K562 (cell line): ENCODE measurements around the gene EDEM1. TPM values are rescaled to one million over a fixed set of nuclear protein-coding genes. Genes with fewer than 3 reads are reported as not detected.

ENCODE experiments used
- ATAC-seq: fragments of 200-7000 bp; cut with Tn5 transposase; 3 replicates; pipeline ENCODE4 v1.9.1; 2020; ENCODE audit warnings: moderate library complexity
- BruUV-seq: library from RNA; stranded (reverse); fragments of 400-500 nt; replicated peaks from 2 replicates; lab custom pipeline; 2021; lab: Mats Ljungman, UMichigan
- CTCF ChIA-PET: fragments of 300-600 bp; formaldehyde crosslinking; extraction: SDS; loops from one replicate; lab custom pipeline; 2021; ENCODE audit warnings: low intra/inter-chr PET ratio; lab: Yijun Ruan, JAX
- POLR2A ChIA-PET: fragments of 300-600, 350-650 bp; sonication (Branson Sonifier 250); formaldehyde crosslinking; extraction: SDS; loops from one replicate; lab custom pipeline; 2021; ENCODE audit warnings: antibody characterized with exemption, inconsistent platforms; lab: Yijun Ruan, JAX
- DNase-seq, 4 experiments: peaks; one replicate each; pipeline versions ENCODE4 v3.0.0 to v3.0.0-alpha.2; 2011 to 2018; ENCODE audit warnings: low spot score in 3 of 4, mixed read lengths in 3 of 4; ENCODE audit errors: extremely low read depth in 1 of 4
- FAIRE-seq: peaks from 2 replicates; lab custom pipeline; 2011; peaks lifted over from hg19 to GRCh38; lab: Jason Lieb, UNC
- H2AFZ ChIP-seq: 2 replicates; pipeline ENCODE4 v1.6.0; 2011; ENCODE audit warnings: low read depth, low read length, control low read depth, inconsistent platforms
- H3K27ac ChIP-seq: fragments of 200-600 bp; 3 replicates; pipeline ENCODE4 v1.8.0; 2011; ENCODE audit warnings: low read depth, mild to moderate bottlenecking, control low read depth, inconsistent platforms, low read length, moderate library complexity, mixed read lengths; ENCODE audit errors: extremely low read depth
- H3K27me3 ChIP-seq, 2 experiments: fragments of 300-600 bp in 1 of 2; 2 replicates in 1 of 2; 3 replicates in 1 of 2; pipeline versions ENCODE4 v1.6.0 to v1.8.0; 2011; ENCODE audit warnings: inconsistent platforms in 2 of 2, low read length in 2 of 2, mild to moderate bottlenecking in 1 of 2, mixed read lengths in 1 of 2, moderate library complexity in 1 of 2; ENCODE audit not compliant: control insufficient read depth in 2 of 2, insufficient read depth in 2 of 2
- H3K36me3 ChIP-seq: fragments of 300-600 bp; 3 replicates; pipeline ENCODE4 v1.8.0; 2011; ENCODE audit warnings: mild to moderate bottlenecking, low read length, inconsistent platforms; ENCODE audit not compliant: control insufficient read depth, insufficient read depth
- H3K4me1 ChIP-seq, 2 experiments: fragments of 200-600 bp in 1 of 2; replicated peaks in 1 of 2; 2 replicates in 1 of 2; 3 replicates in 1 of 2; pipeline versions ENCODE4 v1.5.1 to v1.8.0; 2011; ENCODE audit warnings: inconsistent platforms in 2 of 2, low read length in 2 of 2, mild to moderate bottlenecking in 1 of 2, mixed read lengths in 1 of 2, moderate library complexity in 1 of 2; ENCODE audit not compliant: control insufficient read depth in 2 of 2, insufficient read depth in 2 of 2
- H3K4me2 ChIP-seq: 2 replicates; pipeline ENCODE4 v1.6.1; 2011; ENCODE audit warnings: low read length, control low read depth, inconsistent platforms, mixed read lengths; ENCODE audit not compliant: insufficient read depth
- H3K4me3 ChIP-seq: fragments of 200-600 bp; sonication (generic), shearing (Covaris generic); 2 replicates; pipeline ENCODE4 v1.5.1; 2016; ENCODE audit warnings: control low read depth, inconsistent platforms
- H3K79me2 ChIP-seq: fragments of 200-600 bp; 3 replicates; pipeline ENCODE4 v1.8.0; 2011; ENCODE audit warnings: low read length, inconsistent platforms; ENCODE audit not compliant: control insufficient read depth, insufficient read depth
- H3K9ac ChIP-seq, 2 experiments: 2 replicates each; pipeline versions ENCODE4 v1.6.0 to v1.6.1; 2011; ENCODE audit warnings: low read depth in 2 of 2, low read length in 2 of 2, control low read depth in 1 of 2, inconsistent platforms in 1 of 2, mild to moderate bottlenecking in 1 of 2, mixed read lengths in 1 of 2; ENCODE audit not compliant: insufficient read depth in 1 of 2
- H3K9me1 ChIP-seq: one replicate; pipeline ENCODE4 v1.6.0; 2011; ENCODE audit warnings: inconsistent platforms, mild to moderate bottlenecking, low read length, moderate library complexity; ENCODE audit not compliant: control insufficient read depth, insufficient read depth
- H3K9me3 ChIP-seq: replicated peaks from 2 replicates; pipeline ENCODE4 v1.5.1; 2011; ENCODE audit warnings: low read depth, low read length, inconsistent platforms; ENCODE audit not compliant: control insufficient read depth, insufficient read depth
- H4K20me1 ChIP-seq: replicated peaks from 2 replicates; pipeline ENCODE4 v1.6.1; 2011; ENCODE audit warnings: low read length, inconsistent platforms, mixed read lengths; ENCODE audit not compliant: control insufficient read depth, insufficient read depth
- CXXC5 ChIP-seq: fragments of 250-450 bp; sonication (Bioruptor Pico); IDR thresholded peaks from 2 replicates; pipeline ENCODE4 v1.8.0; 2022; ENCODE audit warnings: inconsistent platforms, mild to moderate bottlenecking, moderate library complexity
- DPF2 ChIP-seq: fragments of 450-650 bp; IDR thresholded peaks from 2 replicates; pipeline ENCODE4 v1.6.1; 2016
- ESRRB ChIP-seq: fragments of 250-450 bp; sonication (Bioruptor Pico); IDR thresholded peaks from 2 replicates; pipeline ENCODE4 v1.5.0; 2020; ENCODE audit warnings: mild to moderate bottlenecking, moderate library complexity, borderline replicate concordance
- HMG20B ChIP-seq: fragments of 250-450 bp; sonication (Bioruptor Pico); IDR thresholded peaks from 2 replicates; pipeline ENCODE4 v1.5.0; 2021; ENCODE audit warnings: mild to moderate bottlenecking
- NEUROD1 ChIP-seq: fragments of 150-350 bp; IDR thresholded peaks from 2 replicates; pipeline ENCODE4 v1.6.1; 2014; ENCODE audit warnings: borderline replicate concordance, low read length, low read depth; ENCODE audit not compliant: partially characterized antibody
- NFE2 ChIP-seq: IDR thresholded peaks from 2 replicates; pipeline ENCODE4 v1.6.1; 2014; ENCODE audit warnings: antibody characterized with exemption, low read depth
- SP1 ChIP-seq: sonication (generic); formaldehyde crosslinking; IDR thresholded peaks from 2 replicates; pipeline ENCODE4 v1.8.1; 2022; ENCODE audit warnings: mild to moderate bottlenecking, missing genetic modification reagents
- YY1 ChIP-seq, 3 experiments: IDR thresholded peaks; 2 replicates each; pipeline ENCODE4 v1.6.1; 2011; ENCODE audit warnings: low read length in 2 of 3, mild to moderate bottlenecking in 2 of 3, moderate library complexity in 2 of 3, borderline replicate concordance in 1 of 3, control low read depth in 1 of 3, low read depth in 1 of 3; ENCODE audit not compliant: insufficient read depth in 3 of 3, insufficient replicate concordance in 2 of 3, control insufficient read depth in 1 of 3, insufficient read length in 1 of 3; ENCODE audit errors: extremely low read depth in 1 of 3
- ZBTB1 ChIP-seq: sonication (generic); formaldehyde crosslinking; IDR thresholded peaks from 2 replicates; pipeline ENCODE4 v1.8.1; 2023; ENCODE audit warnings: missing genetic modification reagents, low read depth, mild to moderate bottlenecking, borderline replicate concordance
- ZBTB12 ChIP-seq: fragments of 250-450 bp; sonication (Bioruptor Pico); IDR thresholded peaks from 2 replicates; pipeline ENCODE4 v1.4.0; 2020
- ZNF444 ChIP-seq: fragments of 250-450 bp; sonication (Bioruptor Pico); IDR thresholded peaks from 2 replicates; pipeline ENCODE4 v1.4.0; 2020; ENCODE audit warnings: mild to moderate bottlenecking, moderate library complexity
- ZNF740 ChIP-seq, 3 experiments: fragments of 200-800 bp in 1 of 3; sonication (Bioruptor generic) in 1 of 3; sonication (generic) in 1 of 3; formaldehyde crosslinking in 1 of 3; IDR thresholded peaks; 2 replicates each; pipeline versions ENCODE4 v1.6.1 to v1.8.0; 2016 to 2022; ENCODE audit warnings: mild to moderate bottlenecking in 2 of 3, missing compliant biosample characterization in 2 of 3, missing genetic modification characterization in 2 of 3, missing genetic modification reagents in 1 of 3
- WGBS: fragments of 100-300 bp; shearing (Covaris generic); methylation state at CpG from one replicate; pipeline ENCODE4 v1.1.6; 2016; ENCODE audit warnings: low coverage, mixed read lengths; ENCODE audit not compliant: insufficient coverage; ENCODE audit errors: missing lambda C conversion rate; 5-methylcytosine and 5-hydroxymethylcytosine counted together
- in situ Hi-C: fragments of 300-500 bp; cut with MboI; formaldehyde crosslinking; loops from 4 replicates; pipeline ENCODE4 v1.15.0; 2018; ENCODE audit warnings: inconsistent platforms, mixed read lengths
- intact Hi-C: fragments of 100-400 bp; cut with micrococcal nuclease; formaldehyde crosslinking; loops from 2 replicates; pipeline ENCODE4 v1.14.2; 2022
- polyA plus RNA-seq, 8 experiments: library from polyadenylated mRNA; depleted of rRNA in 4 of 8; stranded (reverse) in 5 of 8; unstranded in 3 of 8; fragments of >200 nt; fragmentation: Nextera tagmentation in 2 of 8; fragmentation: Illumina TruSeq in 1 of 8; extraction: Ambion mirVana in 2 of 8; extraction: Trizol in 1 of 8; gene quantifications; 2 replicates each; pipeline versions ENCODE4 v1.2.1 to v1.2.3, GENCODE V29; 2011 to 2014; ENCODE audit warnings: inconsistent platforms in 1 of 8, missing spikeins in 1 of 8
- total RNA-seq, 7 experiments: library from RNA; depleted of rRNA in 6 of 7; stranded (reverse); fragments of >200 nt in 6 of 7; fragmentation: Illumina TruSeq in 2 of 7; extraction: Trizol in 2 of 7; gene quantifications; 2 replicates each; pipeline versions ENCODE4 v1.2.1 to v1.2.3, GENCODE V29; 2011 to 2021; ENCODE audit warnings: low replicate concordance in 1 of 7

EDEM1 gene
- total and polyA plus RNA-seq, 9 of the 15 experiments (the other 6 are each of a cell fraction or from before 2014, with no cell fraction given), result 6.2 to 36.7 (median 14.3) TPM

GRCh38 chr3:5252131-5252530 lies 64.6 kb downstream of the EDEM1 start:
- no peaks in the 10 kb centered on the region for H3K9me3 ChIP-seq
- WGBS, result 0% methylated on average over 3 of the region's 3 CpGs
- H3K79me2 ChIP-seq, result no peaks in the 10 kb centered on the region
- H3K9me1 ChIP-seq, result no peaks in the 10 kb centered on the region
- H3K36me3 ChIP-seq, result no peaks in the 10 kb centered on the region
- H3K27me3 ChIP-seq, result peaks cover 61 to 73% of the 10 kb centered on the region in 2 experiments
- no peak for DNase-seq
- no TSS peak for BruUV-seq
- H3K4me1 ChIP-seq, result no peaks in the 10 kb centered on the region
- H3K27ac ChIP-seq, result no peak overlapping the region
- no peak overlapping the region for H3K4me2 ChIP-seq
- ChIA-PET CTCF (no interaction called here), POLR2A (no interaction called here)
- no peak overlapping the region for H3K4me3 ChIP-seq
- TF ChIP-seq YY1 (IDR thresholded peaks at IDR 0.05; ENCODE audit: borderline replicate concordance in 1 of 3, control insufficient read depth in 1 of 3, extremely low read depth in 1 of 3, insufficient read depth in 3 of 3, insufficient read length in 1 of 3, insufficient replicate concordance in 2 of 3, low read depth in 1 of 3, low read length in 2 of 3), result no peak
- no peak for TF ChIP-seq ZNF444 (CRISPR knock-in tag)
- no peak for TF ChIP-seq NFE2
- TF ChIP-seq NEUROD1, result no peak
- no peak for TF ChIP-seq HMG20B (CRISPR knock-in tag)
- no peak for TF ChIP-seq ZBTB1 (CRISPR knock-in tag)
- no peak for TF ChIP-seq CXXC5
- TF ChIP-seq SP1 (CRISPR knock-in tag), result no peak
- TF ChIP-seq ESRRB (CRISPR knock-in tag), result no peak
- TF ChIP-seq ZNF740 (CRISPR knock-in tag; IDR thresholded peaks at IDR 0.05), result no peak
- no peak for TF ChIP-seq ZNF740 (tag; IDR thresholded peaks at IDR 0.05)
- TF ChIP-seq ZBTB12 (CRISPR knock-in tag), result no peak
- TF ChIP-seq DPF2, result no peak
- in situ Hi-C loops, result no loop called here
- H4K20me1 ChIP-seq, result no peaks in the 10 kb centered on the region
- intact Hi-C loops, result no loop called here
- no peak overlapping the region for H3K9ac ChIP-seq
- no peak for FAIRE-seq
- no peak for ATAC-seq
- no peak overlapping the region for H2AFZ ChIP-seq
